GM18526 (cell line): ENCODE data around the gene COX10.

Source experiments
- POLR2A ChIP-seq: IDR thresholded peaks from 3 replicates; pipeline ENCODE4 v1.6.1; 2011; ENCODE audit not compliant: insufficient read length; ENCODE audit errors: extremely low read depth

The COX10 gene

DNA sequence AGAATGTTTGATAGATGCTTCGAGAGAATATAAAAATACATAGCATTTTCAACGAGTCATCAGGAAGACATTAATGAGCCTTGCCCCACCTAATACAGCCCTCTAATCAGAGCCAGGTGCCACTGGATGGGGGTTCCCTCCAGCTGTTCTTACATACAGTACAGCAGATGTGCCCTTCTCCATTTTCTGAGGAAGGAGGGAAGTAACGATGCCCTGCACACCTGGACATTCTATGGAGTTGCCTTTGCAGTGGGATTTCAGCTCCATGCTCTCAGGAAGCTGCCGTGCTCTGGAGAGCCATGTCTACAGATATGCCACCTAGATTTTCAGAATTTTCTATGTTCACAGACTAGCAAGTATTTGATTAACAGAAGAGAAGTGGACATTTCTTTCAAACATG lies 131.1 kb downstream of the COX10 start:
- TF ChIP-seq POLR2A: no peak

GRCh38 chr17:14201021-14201987 lies 132.0 kb downstream of the COX10 start:
- TF ChIP-seq POLR2A: no peak

DNA sequence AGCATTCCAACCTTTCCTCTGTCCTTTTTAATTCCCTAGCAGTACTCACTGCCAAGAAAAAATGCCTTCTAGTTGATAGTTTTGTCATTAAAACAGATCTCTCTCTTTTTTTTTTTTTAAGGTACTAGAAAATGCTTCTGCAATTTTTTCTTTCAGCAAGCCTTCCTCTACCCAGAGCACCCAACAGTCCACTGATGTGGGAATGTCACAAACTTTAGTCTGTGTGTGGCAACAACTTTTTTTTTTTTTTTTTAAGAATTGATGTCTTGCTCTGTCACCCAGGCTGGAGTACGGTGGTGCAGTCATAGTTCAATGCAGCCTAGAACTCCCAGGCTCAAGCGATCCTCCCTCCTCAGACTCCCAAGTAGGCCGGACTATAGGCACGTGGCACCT lies 132.7 kb downstream of the COX10 start:
- no peak for TF ChIP-seq POLR2A

- TF ChIP-seq POLR2A: no peak
These were observed 133.3 kb downstream of the COX10 start for GRCh38 chr17:14202388-14203166.

- no peak for TF ChIP-seq POLR2A
These were observed 134.1 kb downstream of the COX10 start for GRCh38 chr17:14203388-14203787.

DNA sequence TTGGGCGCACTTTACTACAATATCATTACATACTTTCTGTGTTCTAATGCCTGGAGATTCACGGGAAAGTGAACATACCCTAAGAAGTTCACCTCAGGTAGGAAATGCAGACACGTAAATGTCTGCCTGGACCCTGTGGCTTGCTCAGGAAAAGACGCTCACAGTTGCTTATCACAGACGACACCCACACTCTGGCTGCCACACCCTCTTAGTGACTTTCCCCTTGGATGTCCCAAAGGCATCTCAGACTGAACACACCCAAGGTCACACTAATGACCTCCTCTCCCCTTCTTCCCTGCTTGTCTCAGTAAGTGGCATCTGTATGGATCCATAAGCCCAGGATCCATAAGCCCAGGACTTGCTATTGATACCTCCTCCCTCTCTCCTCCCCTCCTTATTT lies 134.8 kb downstream of the COX10 start:
- no peak for TF ChIP-seq POLR2A

GRCh38 chr17:14204546-14204945 lies 135.2 kb downstream of the COX10 start:
- TF ChIP-seq POLR2A: no peak

DNA sequence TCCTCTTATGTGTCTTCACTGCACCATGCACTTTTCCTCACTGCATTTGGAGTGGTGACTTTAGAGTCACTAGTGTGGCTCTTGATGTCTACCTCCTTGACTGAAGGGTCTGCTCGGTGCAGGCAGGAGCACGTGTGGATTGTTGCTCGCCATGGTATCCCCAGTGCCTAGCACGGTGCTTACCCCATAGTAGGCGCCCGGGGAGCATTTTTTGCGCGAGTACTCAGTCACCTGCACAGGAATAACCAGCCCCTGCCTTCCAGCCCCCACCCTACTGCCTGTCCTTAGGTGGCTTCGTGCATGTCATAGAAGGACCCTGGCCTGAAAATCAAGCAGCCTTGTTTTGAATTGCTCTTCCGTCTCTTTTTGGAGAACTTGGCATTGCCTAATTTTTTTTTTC lies 136.1 kb downstream of the COX10 start:
- TF ChIP-seq POLR2A: no peak

- TF ChIP-seq POLR2A: no peak
These were observed 136.7 kb downstream of the COX10 start for GRCh38 chr17:14205992-14206461.

DNA sequence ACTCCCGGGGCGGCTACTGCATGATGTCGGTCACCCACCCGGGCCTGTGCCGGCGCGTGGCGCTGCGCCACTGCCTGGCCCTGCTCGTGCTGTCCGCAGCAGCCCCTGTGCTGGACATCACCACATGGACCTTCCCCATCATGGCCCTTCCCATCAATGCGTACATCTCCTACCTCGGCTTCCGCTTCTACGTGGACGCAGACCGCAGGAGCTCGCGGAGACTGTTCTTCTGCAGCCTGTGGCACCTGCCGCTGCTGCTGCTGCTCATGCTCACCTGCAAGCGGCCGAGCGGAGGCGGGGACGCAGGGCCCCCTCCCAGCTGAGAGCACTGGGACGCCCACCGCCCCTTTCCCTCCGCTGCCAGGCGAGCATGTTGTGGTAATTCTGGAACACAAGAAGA lies 137.6 kb downstream of the COX10 start:
- TF ChIP-seq POLR2A: no peak

GRCh38 chr17:14207791-14208190 lies 138.5 kb downstream of the COX10 start:
- no peak for TF ChIP-seq POLR2A

DNA sequence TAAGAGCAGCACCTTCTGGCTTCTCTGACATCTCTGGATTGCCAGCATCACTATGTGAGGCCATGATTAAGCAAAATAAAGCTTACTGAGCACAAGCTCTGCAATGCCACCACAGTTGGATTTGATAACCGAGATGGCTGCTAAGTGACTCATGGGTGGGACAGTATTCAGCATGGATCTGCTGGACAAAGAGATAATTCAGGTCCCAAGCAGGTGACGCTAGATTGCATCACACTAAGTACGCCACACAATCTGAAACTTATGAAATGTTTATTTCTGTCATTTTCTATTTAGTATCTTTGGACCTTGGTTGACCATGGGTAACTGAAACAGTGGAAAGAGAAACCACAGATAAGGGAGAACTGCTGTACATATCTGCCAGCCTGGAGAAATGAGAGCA lies 139.9 kb downstream of the COX10 start:
- TF ChIP-seq POLR2A: no peak

GRCh38 chr17:14211246-14211645 lies 141.9 kb downstream of the COX10 start:
- TF ChIP-seq POLR2A: no peak

- TF ChIP-seq POLR2A: no peak
These were observed 142.5 kb downstream of the COX10 start for GRCh38 chr17:14211801-14212200.

DNA sequence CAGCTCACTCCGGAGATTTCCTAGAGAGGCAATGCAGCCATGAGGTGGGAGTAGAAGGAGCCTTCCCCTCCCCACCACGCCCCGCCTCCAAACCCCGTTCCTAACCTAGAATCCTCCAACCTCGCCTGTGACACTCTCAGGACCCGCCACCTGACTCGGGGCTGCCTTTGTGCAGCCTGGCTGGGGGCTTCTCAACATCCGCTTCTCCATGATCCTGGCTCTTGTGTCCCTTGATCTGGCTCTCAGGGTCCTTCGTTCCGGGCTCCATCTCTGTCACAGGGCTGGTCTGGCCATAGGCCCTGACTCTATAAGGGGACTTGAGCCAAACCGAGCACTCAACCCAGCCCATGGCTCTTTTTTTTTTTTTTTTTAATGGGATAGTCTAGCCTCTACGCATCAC lies 143.1 kb downstream of the COX10 start:
- TF ChIP-seq POLR2A: no peak

GRCh38 chr17:14214271-14214670 lies 145.0 kb downstream of the COX10 start:
- TF ChIP-seq POLR2A: no peak
